IMR-90 (cell line): ENCODE results near the gene DYNC1LI2. TPM values are rescaled to one million over a fixed set of nuclear protein-coding genes. Genes with fewer than 3 reads are reported as not detected.

Experiments used
- ATAC-seq: fragments of 200-7000 bp; cut with Tn5 transposase; 2 replicates; pipeline ENCODE4 v1.9.1; 2020; ENCODE audit warnings: low read depth, mild to moderate bottlenecking, moderate library complexity
- BruUV-seq: library from RNA; stranded (reverse); fragments of 400-500 nt; replicated peaks from 2 replicates; lab custom pipeline; 2021; lab: Mats Ljungman, UMichigan
- CTCF ChIA-PET: fragments of 300-600 bp; formaldehyde crosslinking; extraction: SDS; loops from one replicate; lab custom pipeline; 2021; ENCODE audit warnings: antibody characterized with exemption; lab: Yijun Ruan, JAX
- POLR2A ChIA-PET: fragments of 300-600 bp; sonication (Branson Sonifier 250); formaldehyde crosslinking; loops from one replicate; lab custom pipeline; 2022; ENCODE audit warnings: antibody characterized with exemption; ENCODE audit not compliant: unreplicated experiment; lab: Charles Lee
- DNase-seq: peaks from one replicate; pipeline ENCODE4 v3.0.0; 2013
- H2AFZ ChIP-seq: replicated peaks from 2 replicates; pipeline ENCODE3; 2013; ENCODE audit warnings: low read length, mild to moderate bottlenecking; ENCODE audit not compliant: poor library complexity
- H2AK5ac ChIP-seq: 2 replicates; pipeline ENCODE4 v1.6.1; 2013; ENCODE audit warnings: low read depth, low read length, inconsistent platforms
- H2AK9ac ChIP-seq: replicated peaks from 2 replicates; pipeline ENCODE3; 2013; ENCODE audit warnings: mild to moderate bottlenecking, low read depth, low read length, moderate library complexity; ENCODE audit not compliant: poor library complexity
- H2BK120ac ChIP-seq: 2 replicates; pipeline ENCODE4 v1.6.1; 2013; ENCODE audit warnings: low read depth, low read length, inconsistent platforms
- H2BK15ac ChIP-seq: 3 replicates; pipeline ENCODE4 v1.6.1; 2013; ENCODE audit warnings: low read depth, low read length, inconsistent platforms
- H2BK20ac ChIP-seq: 2 replicates; pipeline ENCODE4 v1.6.1; 2013; ENCODE audit warnings: low read depth, mild to moderate bottlenecking, inconsistent platforms, low read length, moderate library complexity
- H2BK5ac ChIP-seq: 2 replicates; pipeline ENCODE4 v1.6.1; 2013; ENCODE audit warnings: mild to moderate bottlenecking, low read depth, low read length, inconsistent platforms; ENCODE audit not compliant: poor library complexity, severe bottlenecking
- H3K14ac ChIP-seq: replicated peaks from 2 replicates; pipeline ENCODE4 v1.6.1; 2013; ENCODE audit warnings: low read depth, low read length, inconsistent platforms
- H3K18ac ChIP-seq: 2 replicates; pipeline ENCODE4 v1.6.1; 2013; ENCODE audit warnings: low read depth, low read length, control low read depth
- H3K23ac ChIP-seq: 2 replicates; pipeline ENCODE4 v1.6.1; 2013; ENCODE audit warnings: low read depth, low read length, inconsistent platforms
- H3K27ac ChIP-seq: 2 replicates; pipeline ENCODE4 v1.5.1; 2013; ENCODE audit warnings: mild to moderate bottlenecking, control low read depth, low read length; ENCODE audit not compliant: insufficient read depth
- H3K27me3 ChIP-seq: 2 replicates; pipeline ENCODE4 v1.6.1; 2013; ENCODE audit warnings: low read length; ENCODE audit not compliant: control insufficient read depth, insufficient read depth
- H3K36me3 ChIP-seq: 2 replicates; pipeline ENCODE4 v1.6.1; 2013; ENCODE audit warnings: low read length, mixed read lengths; ENCODE audit not compliant: control insufficient read depth, insufficient read depth
- H3K4ac ChIP-seq: 2 replicates; pipeline ENCODE4 v1.6.1; 2013; ENCODE audit warnings: low read depth, low read length, inconsistent platforms
- H3K4me1 ChIP-seq: 2 replicates; pipeline ENCODE4 v1.6.1; 2013; ENCODE audit warnings: low read length, mixed read lengths; ENCODE audit not compliant: control insufficient read depth, insufficient read depth
- H3K4me2 ChIP-seq: 2 replicates; pipeline ENCODE4 v1.6.1; 2013; ENCODE audit warnings: low read depth, mild to moderate bottlenecking, control low read depth, low read length, moderate library complexity
- H3K4me3 ChIP-seq: 2 replicates; pipeline ENCODE4 v1.5.1; 2013; ENCODE audit warnings: low read depth, mild to moderate bottlenecking, control low read depth, low read length, moderate library complexity; ENCODE audit not compliant: insufficient read depth
- H3K56ac ChIP-seq: 2 replicates; pipeline ENCODE4 v1.6.1; 2013; ENCODE audit warnings: low read length, inconsistent platforms; ENCODE audit not compliant: insufficient read depth; ENCODE audit errors: extremely low read depth
- H3K79me1 ChIP-seq, 2 experiments: 2 replicates each; pipeline ENCODE4 v1.6.1; 2013; ENCODE audit warnings: low read length in 2 of 2, inconsistent platforms in 1 of 2, low read depth in 1 of 2
- H3K9ac ChIP-seq: 2 replicates; pipeline ENCODE4 v1.6.1; 2013; ENCODE audit warnings: low read depth, low read length, control low read depth
- H3K9me1 ChIP-seq: 2 replicates; pipeline ENCODE4 v1.6.1; 2013; ENCODE audit warnings: low read length, inconsistent platforms; ENCODE audit not compliant: insufficient read depth
- H3K9me3 ChIP-seq: 2 replicates; pipeline ENCODE4 v1.6.1; 2013; ENCODE audit warnings: low read length; ENCODE audit not compliant: control insufficient read depth, insufficient read depth
- H4K20me1 ChIP-seq: 2 replicates; pipeline ENCODE4 v1.6.1; 2013; ENCODE audit warnings: low read length, inconsistent platforms; ENCODE audit not compliant: insufficient read depth
- H4K5ac ChIP-seq: 2 replicates; pipeline ENCODE4 v1.6.1; 2013; ENCODE audit warnings: mild to moderate bottlenecking, low read depth, low read length, control low read depth
- H4K8ac ChIP-seq, 2 experiments: 2 replicates each; pipeline ENCODE4 v1.6.1; 2013; ENCODE audit warnings: low read depth in 2 of 2, low read length in 2 of 2, control low read depth in 1 of 2, inconsistent platforms in 1 of 2
- H4K91ac ChIP-seq: 2 replicates; pipeline ENCODE4 v1.6.1; 2013; ENCODE audit warnings: low read depth, low read length, inconsistent platforms; ENCODE audit not compliant: insufficient read depth
- FOS ChIP-seq: fragments of 150-350 bp; IDR thresholded peaks from 2 replicates; pipeline ENCODE4 v1.6.1; 2016; ENCODE audit warnings: low read depth, low read length
- MXI1 ChIP-seq: IDR thresholded peaks from 2 replicates; pipeline ENCODE4 v1.6.1; 2012; ENCODE audit warnings: low read depth, mild to moderate bottlenecking, low read length, moderate library complexity, borderline replicate concordance
- RFX5 ChIP-seq: IDR thresholded peaks from 2 replicates; pipeline ENCODE4 v1.8.0; 2012; ENCODE audit warnings: low read depth, mild to moderate bottlenecking, low read length, moderate library complexity
- WGBS, 2 experiments: methylation state at CpG; one replicate each; pipeline versions ENCODE4 v1.1.5 to v1.1.7; 2013; ENCODE audit warnings: missing lambda C conversion rate in 2 of 2; ENCODE audit not compliant: insufficient read length in 1 of 2; ENCODE audit errors: extremely low coverage in 2 of 2; 5-methylcytosine and 5-hydroxymethylcytosine counted together
- dilution Hi-C: fragments of 300-500 bp; cut with HindIII; formaldehyde crosslinking; loops from one replicate; pipeline ENCODE4 v1.14.3; 2018; ENCODE audit warnings: low sequenced_read_pairs; ENCODE audit not compliant: unreplicated experiment
- in situ Hi-C: fragments of 300-500 bp; cut with MboI; formaldehyde crosslinking; loops from 3 replicates; pipeline ENCODE4 v1.14.3; 2019; ENCODE audit warnings: low sequenced_read_pairs, inconsistent platforms, mixed read lengths
- intact Hi-C: fragments of 100-400 bp; cut with micrococcal nuclease; formaldehyde crosslinking; loops from 2 replicates; pipeline ENCODE4 v1.10.0; 2022
- polyA plus RNA-seq, 3 experiments: library from polyadenylated mRNA; depleted of rRNA; stranded (reverse); fragments of >200 nt; gene quantifications; 2 replicates each; pipeline ENCODE4 v1.2.3, GENCODE V29; 2012; ENCODE audit warnings: low replicate concordance in 1 of 3
- total RNA-seq: library from RNA; depleted of rRNA; stranded (reverse); fragments of >200 nt; gene quantifications from 2 replicates; pipeline ENCODE4 v1.2.3, GENCODE V29; 2012

The DYNC1LI2 gene
- total and polyA plus RNA-seq, 2 of the 4 experiments (the other 2 are of a cell fraction), result 65.3 to 88.4 TPM

GRCh38 chr16:66677179-66677578 is 74.2 kb downstream of the DYNC1LI2 start:
- Histone ChIP-seq H3K14ac (no peak overlapping the region), H4K20me1 (no peaks in the 10 kb centered on the region), H2BK20ac (no peak overlapping the region), H4K5ac (no peak overlapping the region), H2AFZ (no peak overlapping the region), H2AK9ac (no peak overlapping the region), H3K79me1 (peaks cover 3 to 31% of the 10 kb centered on the region in 2 experiments; a peak in 3 of 4 replicates), H3K4me3 (no peak overlapping the region), H3K36me3 (no peaks in the 10 kb centered on the region), H2BK5ac (no peak overlapping the region), H3K4ac (no peak overlapping the region), H3K4me1 (peaks cover 7% of the 10 kb centered on the region), H2BK15ac (no peak overlapping the region), H3K56ac (no peak overlapping the region), H3K27me3 (no peaks in the 10 kb centered on the region), H3K27ac (no peak overlapping the region), H2BK120ac (no peak overlapping the region), H4K91ac (no peak overlapping the region), H3K18ac (no peak overlapping the region), H3K23ac (no peak overlapping the region), H3K9me3 (no peaks in the 10 kb centered on the region), H4K8ac (no peak overlapping the region), H3K4me2 (no peak overlapping the region), H3K9me1 (peaks cover 6% of the 10 kb centered on the region; the same call in 1 of the 2 replicates), H3K9ac (no peak overlapping the region), H2AK5ac (no peak overlapping the region)
- intact Hi-C loops, result no loop called here
- ATAC-seq (no peak), DNase-seq (no peak)
- in situ Hi-C loops, result no loop called here
- no TSS peak for BruUV-seq
- TF ChIP-seq FOS (no peak), RFX5 (no peak), MXI1 (no peak)
- WGBS, 2 experiments, result no CpG with 5 or more reads among the region's 7 CpGs
- dilution Hi-C loops, result no loop called here
- CTCF ChIA-PET, result no interaction called here
- POLR2A ChIA-PET, result no interaction called here
